Dendritic cell treated with granulocyte-macrophage colony-stimulating factor and Interleukin-4, amounts not matched to agents 40 ng/mL and 50 ng/mL, for 4 days (primary cell): Measurements from ENCODE around the gene EDEM1.
A peak's percentile ranks its signal among the peaks of the same experiment; 100 is the strongest.
"Not testable (repeated sequence)": the region's sequence is repeated elsewhere in the genome, so short reads cannot be mapped to it uniquely, and the experiment has no call there.

Experiments
- H3K27ac Mint-ChIP-seq: one replicate; pipeline ENCODE4 v1.8.0; 2022; ENCODE audit warnings: mild to moderate bottlenecking, mixed read lengths
- H3K27me3 Mint-ChIP-seq: one replicate; pipeline ENCODE4 v1.8.0; 2022; ENCODE audit warnings: mild to moderate bottlenecking, mixed read lengths
- H3K36me3 Mint-ChIP-seq: one replicate; pipeline ENCODE4 v1.8.0; 2022; ENCODE audit warnings: low read depth, mixed read lengths
- H3K4me1 Mint-ChIP-seq: one replicate; pipeline ENCODE4 v1.8.0; 2022; ENCODE audit warnings: low read depth, mixed read lengths
- H3K4me3 Mint-ChIP-seq: one replicate; pipeline ENCODE4 v1.8.0; 2022; ENCODE audit warnings: mild to moderate bottlenecking, moderate library complexity, mixed read lengths
- H3K9me3 Mint-ChIP-seq: one replicate; pipeline ENCODE4 v1.8.0; 2022; ENCODE audit warnings: mixed read lengths
- intact Hi-C: fragments of 100-400 bp; cut with micrococcal nuclease; formaldehyde crosslinking; loops from one replicate; pipeline ENCODE4 v1.15.0; 2022

The EDEM1 gene

DNA sequence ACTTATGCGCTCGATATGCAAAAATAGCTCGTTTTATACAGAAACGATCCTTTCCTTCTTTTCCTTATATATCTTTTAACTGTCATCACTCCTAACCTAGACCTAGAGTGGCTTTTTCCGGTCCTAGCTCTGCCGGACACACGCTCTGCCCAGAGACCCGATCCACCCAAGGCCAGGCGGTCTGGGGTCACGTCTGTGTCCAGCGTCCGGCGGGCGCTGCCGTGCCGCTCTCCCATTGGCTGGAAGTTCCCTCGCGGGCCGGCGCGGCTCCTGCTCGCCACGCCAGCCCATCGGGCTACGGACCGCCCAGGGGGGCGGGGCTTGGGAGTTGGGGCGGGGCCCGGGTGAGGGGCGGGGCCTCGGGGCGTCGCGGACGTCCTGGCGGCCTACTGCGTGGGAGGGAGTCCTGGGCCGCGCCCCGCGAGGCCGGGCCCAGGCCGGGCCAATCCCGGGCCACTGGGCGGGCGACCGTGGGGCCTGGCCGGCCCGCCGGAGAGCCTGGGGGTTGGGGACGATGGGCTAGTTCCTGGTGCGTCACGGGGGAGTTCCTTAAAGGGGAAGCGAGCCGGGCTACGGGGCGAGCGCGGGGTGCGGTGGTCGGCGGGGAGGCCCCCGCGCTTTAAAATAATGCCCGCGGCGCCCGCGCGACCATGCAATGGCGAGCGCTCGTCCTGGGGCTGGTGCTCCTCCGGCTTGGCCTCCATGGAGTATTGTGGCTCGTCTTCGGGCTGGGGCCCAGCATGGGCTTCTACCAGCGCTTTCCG, at the start of gene EDEM1:
TSS of gene EDEM1 (plus strand) at position 552 of the 764 bp plus-strand sequence. CDS start at position 651, 99 bp downstream.
- H3K27ac Mint-ChIP-seq = peak within 1 kb of the TSS; percentile 85
- peaks cover 50% of the 10 kb centered on the region for H3K4me1 Mint-ChIP-seq
- H3K27me3 Mint-ChIP-seq = no peaks in the 10 kb centered on the region
- peaks cover 56% of the 10 kb centered on the region for H3K36me3 Mint-ChIP-seq
- peak within 1 kb of the TSS; percentile 98 for H3K4me3 Mint-ChIP-seq
- intact Hi-C loops = loop anchor here (2.0 to 5.0 kb wide), 3 partner anchors 65 to 695 kb away; partner anchors contain the start of genes ARL8B, BHLHE40 and ITPR1
- no peaks in the 10 kb centered on the region for H3K9me3 Mint-ChIP-seq

DNA sequence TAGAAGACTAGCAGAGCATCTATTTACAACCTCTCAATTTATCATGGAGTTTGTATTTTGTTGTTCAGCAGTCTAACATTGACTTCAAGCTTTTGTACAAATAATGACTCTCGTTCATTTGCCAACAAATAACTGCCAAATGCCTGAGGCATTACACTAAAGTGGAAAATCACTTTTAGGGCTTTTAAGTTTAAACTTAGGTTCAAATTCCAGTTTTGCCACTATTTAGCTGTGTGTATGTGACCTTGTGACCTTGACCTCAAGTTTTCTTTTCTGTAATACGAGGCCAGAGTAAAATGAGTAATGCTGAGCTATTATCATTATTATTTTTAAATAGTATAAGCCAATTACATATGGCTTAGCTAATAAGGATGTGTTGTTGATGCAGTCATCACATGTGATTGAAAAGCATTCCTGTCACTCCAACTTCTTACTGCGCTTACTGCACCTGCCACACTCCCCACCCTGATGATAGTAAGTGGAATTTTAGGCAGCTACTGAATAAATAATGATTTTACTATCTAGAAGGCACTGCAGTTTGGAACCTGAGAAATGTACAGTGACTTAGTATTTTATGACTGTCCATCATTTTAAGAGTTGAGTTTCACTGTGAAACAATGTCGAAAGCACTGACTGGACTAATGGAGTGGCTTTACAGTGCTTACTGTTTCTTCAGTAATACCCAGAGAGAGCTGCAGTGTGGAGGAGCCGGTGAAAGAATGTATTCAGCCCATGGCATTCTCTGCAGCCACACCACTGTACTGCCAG, 49.1 kb upstream of the EDEM1 start:
- Mint-ChIP-seq H3K4me1 (peaks cover 81% of the 10 kb centered on the region), H3K36me3 (peaks cover 21% of the 10 kb centered on the region), H3K27ac (peak overlapping the region; percentile 92), H3K9me3 (no peaks in the 10 kb centered on the region), H3K27me3 (no peaks in the 10 kb centered on the region), H3K4me3 (no peak overlapping the region)
- intact Hi-C loops = loop anchor here (2.0 kb wide), 1 partner anchor 16 kb away; the partner anchor contains the start of gene ARL8B

DNA sequence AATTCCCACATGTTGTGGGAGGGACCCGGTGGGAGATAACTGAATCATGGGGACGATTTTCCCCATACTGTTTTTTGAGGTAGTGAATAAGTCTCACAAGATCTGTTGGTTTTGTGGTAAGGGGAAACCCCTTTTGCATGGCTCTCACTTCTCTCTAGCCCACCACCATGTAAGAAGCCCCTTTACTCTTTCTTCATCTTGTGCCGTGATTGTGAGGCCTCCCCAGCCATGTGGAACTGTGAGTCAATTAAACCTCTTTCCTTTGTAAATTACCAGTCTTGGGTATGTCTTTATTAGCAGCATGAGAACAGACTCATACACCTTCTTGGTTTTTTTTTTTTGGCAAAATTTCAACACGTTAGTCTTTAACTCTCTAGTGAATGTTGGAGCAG, 47.3 kb upstream of the EDEM1 start:
- Mint-ChIP-seq H3K9me3 (no peaks in the 10 kb centered on the region), H3K4me3 (peak overlapping the region; percentile 72), H3K27me3 (no peaks in the 10 kb centered on the region), H3K36me3 (peaks cover 21% of the 10 kb centered on the region), H3K27ac (peak overlapping the region; percentile 92), H3K4me1 (peaks cover 84% of the 10 kb centered on the region)
- intact Hi-C loops = no loop called here

DNA sequence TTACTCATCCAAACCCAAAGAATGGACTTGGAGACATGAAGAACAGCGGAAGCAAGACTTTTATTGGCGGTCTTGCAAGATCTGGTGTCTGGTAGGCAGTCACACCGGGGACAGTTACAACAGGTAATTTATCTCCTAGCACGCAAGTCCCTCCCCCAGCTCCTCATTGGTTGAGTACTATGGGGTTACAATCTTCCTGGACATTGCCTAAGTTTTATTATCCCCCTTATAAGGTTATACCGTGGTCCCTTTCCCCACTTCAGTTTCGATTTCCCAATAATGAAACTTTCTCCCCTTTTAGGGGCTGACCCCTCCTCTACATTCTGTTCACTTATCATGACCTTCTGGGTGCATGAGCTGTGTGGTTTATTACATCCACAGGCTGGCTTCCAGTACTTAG, 46.7 kb upstream of the EDEM1 start:
- Mint-ChIP-seq H3K9me3 (no peaks in the 10 kb centered on the region), H3K27me3 (no peaks in the 10 kb centered on the region), H3K4me3 (peak overlapping the region; percentile 72), H3K4me1 (peaks cover 90% of the 10 kb centered on the region), H3K27ac (peak overlapping the region; percentile 92), H3K36me3 (peaks cover 21% of the 10 kb centered on the region)
- intact Hi-C loops = no loop called here

DNA sequence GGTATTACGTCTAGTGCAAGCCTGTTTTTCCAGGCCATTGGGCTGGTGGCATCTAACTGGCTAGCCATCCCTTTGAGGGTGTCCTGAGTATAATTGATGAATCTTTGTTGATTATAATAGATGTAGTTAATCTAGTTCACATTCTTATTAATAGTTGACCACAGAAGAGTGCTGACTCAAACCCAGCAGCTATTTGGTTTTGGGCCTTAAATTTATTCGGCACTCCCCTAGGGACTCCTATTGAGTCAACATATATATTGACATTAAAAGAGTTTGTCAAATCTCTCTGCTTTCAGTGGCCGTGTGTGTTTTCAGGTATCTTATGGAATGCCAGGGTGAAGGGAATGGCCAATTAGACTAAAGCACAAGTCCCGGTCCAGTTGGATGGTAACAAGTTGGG, 45.7 kb upstream of the EDEM1 start:
- Mint-ChIP-seq H3K4me1 (peaks cover 91% of the 10 kb centered on the region), H3K9me3 (no peaks in the 10 kb centered on the region), H3K36me3 (peaks cover 23% of the 10 kb centered on the region), H3K4me3 (no peak overlapping the region), H3K27ac (peak overlapping the region; percentile 92), H3K27me3 (no peaks in the 10 kb centered on the region)
- intact Hi-C loops = no loop called here

DNA sequence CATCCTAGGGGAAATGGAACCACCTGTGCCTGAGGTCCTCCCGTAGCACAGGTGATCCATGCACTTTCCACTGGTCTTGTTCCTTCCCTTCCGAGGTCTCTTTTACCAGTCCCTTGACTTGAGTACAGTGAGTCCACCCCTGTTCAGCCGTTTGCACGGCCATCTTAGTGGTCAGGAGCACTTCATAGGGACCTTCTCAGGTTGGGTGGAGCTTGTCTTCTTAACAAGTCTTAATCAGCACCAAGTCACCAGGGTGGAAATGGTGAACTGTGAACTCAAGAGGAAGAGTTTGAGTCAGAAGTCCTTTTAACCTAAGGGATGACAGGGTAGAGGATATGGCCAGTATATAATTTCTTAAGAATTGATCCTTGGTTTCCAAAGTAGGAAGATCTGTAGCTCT, 44.0 kb upstream of the EDEM1 start:
- intact Hi-C loops = no loop called here
- Mint-ChIP-seq H3K36me3 (peaks cover 28% of the 10 kb centered on the region), H3K4me3 (no peak overlapping the region), H3K4me1 (peaks cover 94% of the 10 kb centered on the region), H3K9me3 (peaks cover 9% of the 10 kb centered on the region), H3K27me3 (no peaks in the 10 kb centered on the region), H3K27ac (peak overlapping the region; percentile 55)

DNA sequence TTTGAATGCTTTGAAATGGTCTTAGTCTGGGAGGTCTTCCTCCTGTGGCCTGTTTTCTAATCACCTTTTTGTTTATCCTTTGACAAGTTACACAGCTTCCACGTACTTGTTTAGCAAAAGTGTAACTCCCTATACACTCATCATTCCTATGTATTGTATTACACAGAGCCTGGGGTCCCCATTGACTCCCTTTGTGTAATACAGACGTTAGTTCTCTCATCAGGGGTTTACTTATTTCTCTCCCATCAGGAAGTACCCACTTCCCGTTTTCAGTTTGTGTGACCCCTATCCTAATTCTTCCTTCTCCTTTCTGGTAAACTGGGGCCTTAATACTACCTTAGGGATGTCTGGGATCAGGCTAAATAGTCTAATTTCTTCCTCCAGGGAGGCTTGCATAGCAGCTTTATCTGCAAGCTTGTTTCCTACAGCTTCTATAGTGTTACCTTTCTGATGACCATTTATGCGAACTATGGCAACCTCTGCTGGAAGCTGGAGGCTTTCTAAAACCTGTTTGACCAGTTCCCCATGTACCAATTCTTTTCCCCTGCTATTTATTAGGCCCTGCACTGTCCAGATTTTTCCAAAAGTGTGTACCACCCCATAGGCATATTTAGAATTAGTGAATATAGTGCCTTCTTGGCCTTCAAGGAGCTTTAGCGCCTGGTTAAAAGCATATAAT, 43.1 kb upstream of the EDEM1 start:
- Mint-ChIP-seq H3K27ac (peak overlapping the region; percentile 55), H3K4me3 (peak overlapping the region; percentile 4), H3K36me3 (peaks cover 34% of the 10 kb centered on the region), H3K4me1 (peaks cover 94% of the 10 kb centered on the region), H3K27me3 (no peaks in the 10 kb centered on the region), H3K9me3 (peaks cover 9% of the 10 kb centered on the region)
- intact Hi-C loops = no loop called here

DNA sequence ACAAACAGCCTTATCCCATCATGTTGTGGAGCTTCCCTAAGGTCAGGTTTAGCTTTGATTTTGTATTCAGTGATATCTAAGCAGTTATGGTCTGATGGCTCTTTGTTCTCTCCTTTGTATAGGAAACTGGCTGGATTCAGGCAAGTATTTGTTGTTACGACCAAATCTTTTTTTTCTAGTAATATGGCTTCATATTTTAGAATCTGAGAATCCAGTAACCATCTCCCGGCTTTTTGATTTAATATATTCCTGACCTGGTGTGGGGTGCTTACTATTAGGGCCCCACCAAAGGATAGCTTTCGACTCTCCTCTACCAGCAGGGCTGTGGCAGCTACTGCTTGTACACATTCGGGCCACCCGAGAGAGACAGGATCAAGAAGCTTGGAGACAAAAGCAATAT, 42.4 kb upstream of the EDEM1 start:
- H3K9me3 Mint-ChIP-seq = peaks cover 9% of the 10 kb centered on the region
- H3K27me3 Mint-ChIP-seq = no peaks in the 10 kb centered on the region
- H3K4me1 Mint-ChIP-seq = peaks cover 94% of the 10 kb centered on the region
- intact Hi-C loops = no loop called here
- H3K27ac Mint-ChIP-seq = peak overlapping the region; percentile 55
- H3K36me3 Mint-ChIP-seq = peaks cover 34% of the 10 kb centered on the region
- no peak overlapping the region for H3K4me3 Mint-ChIP-seq

DNA sequence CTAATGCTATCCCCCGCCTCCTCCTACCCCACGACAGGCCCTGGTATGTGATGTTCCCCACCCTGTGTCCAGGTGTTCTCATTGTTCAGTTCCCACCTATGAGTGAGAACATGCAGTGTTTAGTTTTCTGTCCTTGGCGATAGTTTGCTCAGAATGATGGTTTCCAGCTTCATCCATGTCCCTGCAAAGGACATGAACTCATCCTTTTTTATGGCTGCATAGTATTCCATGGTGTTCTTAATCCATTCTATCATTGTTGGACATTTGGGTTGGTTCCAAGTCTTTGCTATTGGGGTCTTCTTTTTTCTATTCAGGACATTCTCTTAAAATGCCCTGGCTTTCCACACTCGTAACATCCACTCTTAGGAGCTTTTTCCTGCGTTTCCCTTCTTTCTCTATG, 40.4 kb upstream of the EDEM1 start:
- H3K27me3 Mint-ChIP-seq, H3K9me3 Mint-ChIP-seq, intact Hi-C loops, H3K4me3 Mint-ChIP-seq: not testable (repeated sequence)
- H3K4me1 Mint-ChIP-seq = peaks cover 82% of the 10 kb centered on the region
- peak overlapping the region; percentile 55 for H3K27ac Mint-ChIP-seq
- H3K36me3 Mint-ChIP-seq = peaks cover 26% of the 10 kb centered on the region

DNA sequence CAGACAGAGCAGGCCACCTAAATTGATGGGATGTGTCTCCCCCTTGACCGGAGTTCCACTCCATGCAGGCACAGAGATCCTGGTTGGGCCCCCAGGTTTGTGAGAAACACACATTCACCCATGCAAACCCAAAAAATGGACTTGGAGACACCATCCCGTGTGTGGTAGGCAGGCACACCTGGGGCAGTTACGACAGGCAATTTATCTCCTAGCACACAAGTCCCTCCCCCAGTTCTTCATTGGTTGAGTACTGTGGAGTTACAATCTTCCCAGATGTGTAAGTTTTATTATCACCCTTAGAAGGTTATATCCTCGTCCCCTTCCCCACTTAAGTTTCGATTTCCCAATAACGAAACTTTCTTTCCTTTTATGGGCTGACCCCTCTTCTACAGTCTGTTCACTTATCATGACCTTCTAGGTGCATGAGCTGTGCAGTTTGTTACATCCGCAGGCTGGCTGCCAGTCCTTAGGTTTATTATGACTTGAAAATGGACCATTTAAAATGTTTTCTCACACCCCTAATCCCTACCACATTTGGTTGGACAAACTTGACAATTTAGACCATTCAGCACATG, 38.1 kb upstream of the EDEM1 start:
- H3K4me3 Mint-ChIP-seq = no peak overlapping the region
- intact Hi-C loops = no loop called here
- peaks cover 42% of the 10 kb centered on the region for H3K36me3 Mint-ChIP-seq
- H3K27ac Mint-ChIP-seq = peak overlapping the region; percentile 57
- peaks cover 9% of the 10 kb centered on the region for H3K9me3 Mint-ChIP-seq
- peaks cover 84% of the 10 kb centered on the region for H3K4me1 Mint-ChIP-seq
- H3K27me3 Mint-ChIP-seq = no peaks in the 10 kb centered on the region

DNA sequence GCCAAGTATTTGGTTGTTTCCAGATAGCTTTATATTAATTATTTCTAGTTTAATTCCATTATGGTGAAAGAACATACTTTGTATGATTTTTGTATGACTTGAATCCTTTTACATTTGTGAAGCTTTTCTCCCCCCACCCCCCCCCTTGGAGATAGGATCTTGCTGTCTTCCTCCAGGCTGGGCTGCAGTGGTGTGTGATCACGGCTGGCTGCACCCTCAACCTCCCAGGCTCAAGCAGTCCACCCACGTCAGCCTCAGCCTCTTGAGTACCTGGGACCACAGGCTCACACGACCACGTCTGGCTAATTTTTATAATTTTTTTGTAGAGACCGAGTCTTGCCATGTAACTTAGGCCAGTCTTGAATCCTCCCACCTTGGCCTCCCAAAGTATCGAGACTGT, 35.9 kb upstream of the EDEM1 start:
- H3K27ac Mint-ChIP-seq = no peak overlapping the region

DNA sequence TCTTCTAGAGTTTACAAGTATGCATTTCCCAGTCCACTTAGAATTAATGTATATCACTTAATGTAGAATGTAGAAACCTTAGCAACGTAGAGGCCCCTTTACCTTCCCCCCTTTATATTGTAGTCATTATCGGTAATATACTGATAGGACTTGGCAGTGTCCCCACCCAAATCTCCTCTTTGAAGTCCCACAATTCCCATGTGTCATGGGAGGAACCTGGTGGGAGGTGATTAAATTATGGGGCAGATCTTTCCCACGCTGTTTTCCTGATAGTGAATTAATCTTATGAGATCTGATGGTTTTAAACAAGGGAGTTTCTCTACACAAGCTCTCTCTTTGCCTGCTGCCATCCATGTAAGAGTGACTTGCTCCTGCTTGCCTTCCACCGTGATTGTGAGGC, 34.4 kb upstream of the EDEM1 start:
- Mint-ChIP-seq H3K4me1 (peaks cover 80% of the 10 kb centered on the region), H3K27ac (peak overlapping the region; percentile 48), H3K9me3 (no peaks in the 10 kb centered on the region), H3K36me3 (peaks cover 52% of the 10 kb centered on the region), H3K4me3 (no peak overlapping the region), H3K27me3 (no peaks in the 10 kb centered on the region)
- intact Hi-C loops = no loop called here

More for the DNA sequence above, 35.9 kb upstream of the EDEM1 start:
- peaks cover 84% of the 10 kb centered on the region for H3K4me1 Mint-ChIP-seq
- intact Hi-C loops = no loop called here
- H3K27me3 Mint-ChIP-seq = no peaks in the 10 kb centered on the region
- peaks cover 55% of the 10 kb centered on the region for H3K36me3 Mint-ChIP-seq
- H3K9me3 Mint-ChIP-seq = peaks cover 9% of the 10 kb centered on the region
- H3K4me3 Mint-ChIP-seq = no peak overlapping the region

DNA sequence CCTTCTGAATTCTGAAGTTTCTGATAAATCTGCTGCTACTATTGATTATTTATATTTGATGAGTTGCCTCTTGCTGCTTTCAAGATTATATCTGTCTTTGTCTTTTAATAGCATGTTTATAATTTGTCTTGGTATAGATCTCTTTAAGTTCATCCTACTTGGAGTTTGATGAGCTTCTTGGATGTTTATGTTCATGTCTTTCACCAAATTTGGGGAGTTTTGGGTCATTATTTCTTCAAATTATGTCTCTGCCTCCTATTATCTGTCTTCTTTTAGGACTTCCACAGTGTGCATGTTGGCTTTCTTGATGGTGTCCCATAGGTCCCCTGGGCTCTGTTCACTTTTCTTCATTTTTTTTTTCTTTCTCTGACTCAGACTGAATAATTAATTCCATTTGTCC, 32.3 kb upstream of the EDEM1 start:
- intact Hi-C loops = no loop called here
- Mint-ChIP-seq H3K4me3 (no peak overlapping the region), H3K4me1 (peaks cover 62% of the 10 kb centered on the region)

More for the DNA sequence above, 32.3 kb upstream of the EDEM1 start:
- Mint-ChIP-seq H3K27me3 (no peaks in the 10 kb centered on the region), H3K36me3 (peaks cover 46% of the 10 kb centered on the region), H3K27ac (peak overlapping the region; percentile 21), H3K9me3 (no peaks in the 10 kb centered on the region)
